Amniotic epithelial cell (primary cell): ENCODE data around the gene LDB3.
A peak's percentile ranks its signal among the peaks of the same experiment; 100 is the strongest.

Experiments used
- DNase-seq: peaks from one replicate; pipeline ENCODE4 v3.0.0-alpha.2; 2010; ENCODE audit warnings: low read depth

Gene LDB3

GRCh38 chr10:86665218-86665607 is 3.1 kb upstream of the LDB3 start:
- no peak for DNase-seq

GRCh38 chr10:86665868-86666267 is 2.4 kb upstream of the LDB3 start:
- DNase-seq, result no peak

- no peak for DNase-seq
Observed at GRCh38 chr10:86666538-86666937, 1.8 kb upstream of the LDB3 start.

- no peak for DNase-seq
Observed at GRCh38 chr10:86667421-86668181, 710 bp upstream of the LDB3 start.

GRCh38 chr10:86670290-86670811 is 2.0 kb downstream of the LDB3 start:
- DNase-seq, result no peak

- DNase-seq, result no peak
Observed at GRCh38 chr10:86670876-86671275, 2.6 kb downstream of the LDB3 start.

GRCh38 chr10:86671419-86671818 is 3.1 kb downstream of the LDB3 start:
- no peak for DNase-seq

GRCh38 chr10:86671985-86672710 is 3.8 kb downstream of the LDB3 start:
- peak; percentile 74 for DNase-seq

- DNase-seq, result no peak
Observed at GRCh38 chr10:86673216-86673826, 5.0 kb downstream of the LDB3 start.

GRCh38 chr10:86673827-86674581 is 5.7 kb downstream of the LDB3 start:
- DNase-seq, result no peak

- DNase-seq, result no peak
Observed at GRCh38 chr10:86674912-86675311, 6.6 kb downstream of the LDB3 start.

GRCh38 chr10:86677374-86677773 is 9.1 kb downstream of the LDB3 start:
- DNase-seq, result no peak

- DNase-seq, result no peak
Observed at GRCh38 chr10:86678999-86679792, 10.9 kb downstream of the LDB3 start.

GRCh38 chr10:86681047-86681446 is 12.7 kb downstream of the LDB3 start:
- no peak for DNase-seq

GRCh38 chr10:86681722-86682386 is 13.5 kb downstream of the LDB3 start:
- DNase-seq, result no peak

- no peak for DNase-seq
Observed at GRCh38 chr10:86682675-86683074, 14.4 kb downstream of the LDB3 start.

GRCh38 chr10:86684331-86685097 is 16.2 kb downstream of the LDB3 start:
- peak; percentile 8 for DNase-seq

- no peak for DNase-seq
Observed at GRCh38 chr10:86685416-86685815, 17.1 kb downstream of the LDB3 start.

- DNase-seq, result no peak
Observed at GRCh38 chr10:86685893-86686632, 17.8 kb downstream of the LDB3 start.
